Psoas muscle (tissue), 8 donors: ENCODE measurements around the gene RPL37. TPM values are rescaled to one million over a fixed set of nuclear protein-coding genes. Genes with fewer than 3 reads are reported as not detected.
"Not testable (repeated sequence)": the region's sequence is repeated elsewhere in the genome, so short reads cannot be mapped to it uniquely, and the experiment has no call there.

ENCODE experiments used
- ATAC-seq, 4 donors: fragments of 200-7000 bp; cut with Tn5 transposase; one replicate each; pipeline ENCODE4 v1.9.1; 2020; ENCODE audit warnings: moderate library complexity in 3 of 4, mild to moderate bottlenecking in 2 of 4
- DNase-seq, 2 donors: peaks; one replicate each; pipeline ENCODE4 v3.0.0-alpha.2; 2020
- H3K27ac ChIP-seq: fragments of 200-600 bp; one replicate; pipeline ENCODE4 v1.8.0; 2022
- H3K27me3 ChIP-seq, 3 donors: fragments of 200-600 bp in 1 of 3; one replicate each; pipeline versions ENCODE4 v1.6.1 to v1.8.0; 2013 to 2022; ENCODE audit warnings: low read length in 2 of 3, mild to moderate bottlenecking in 2 of 3, moderate library complexity in 1 of 3; ENCODE audit not compliant: insufficient read depth in 3 of 3
- H3K36me3 ChIP-seq, 2 donors: fragments of 200-600 bp in 1 of 2; one replicate each; pipeline versions ENCODE4 v1.6.1 to v1.8.0; 2013 to 2022; ENCODE audit warnings: low read depth in 1 of 2, mild to moderate bottlenecking in 1 of 2, moderate library complexity in 1 of 2; ENCODE audit not compliant: insufficient read depth in 1 of 2
- H3K4me1 ChIP-seq: fragments of 200-600 bp; one replicate; pipeline ENCODE4 v1.8.0; 2022
- H3K4me3 ChIP-seq: fragments of 200-600 bp; one replicate; pipeline ENCODE4 v1.8.0; 2022; ENCODE audit warnings: mild to moderate bottlenecking
- H3K9me3 ChIP-seq: fragments of 200-600 bp; one replicate; pipeline ENCODE4 v1.8.0; 2022
- CTCF ChIP-seq: fragments of 200-600 bp; IDR thresholded peaks from one replicate; pipeline ENCODE4 v1.8.0; 2022; ENCODE audit warnings: antibody characterized with exemption
- WGBS, 3 donors: extraction: QIAGEN DNeasy Blood & Tissue Kit; methylation state at CpG; one replicate each; pipeline versions ENCODE4 v1.1.6 to v1.1.7; 2013; 5-methylcytosine and 5-hydroxymethylcytosine counted together
- intact Hi-C, 2 donors: fragments of 100-400 bp; cut with DNase I; formaldehyde crosslinking; loops; one replicate each; pipeline versions ENCODE4 v1.11.0 to v1.14.2; 2022
- polyA plus RNA-seq, 3 donors: library from polyadenylated mRNA; stranded (reverse); fragments of 200-250 nt; gene quantifications; one replicate each; pipeline ENCODE4 v1.2.3, GENCODE V29; 2013
- total RNA-seq, 4 donors: library from RNA; stranded (reverse); fragmentation: NEBNext Ultra II Directional in 2 of 4; extraction: Animal tissue kit (Norgen Biotek cat#: 25700) in 2 of 4; gene quantifications; one replicate each; pipeline versions ENCODE4 v1.2.1 to v1.2.4, GENCODE V29; 2021 to 2023
- donor health status: healthy with polysubstance abuse.
- donor health status: DM: no; HTN: no; CAD: no; lungs with moderate emphysema.
- donor health status: Bipolar disorder and iron deficiency.
- donor health status: healthy.
- donor health status: DM: yes; HTN: yes; CAD: no.
- donor health status: DM: no; HTN: no; CAD: no.
- donor health status: DM: no; HTN: no; CAD: no.
- donor health status: DM: yes; HTN: yes; CAD: no.

Gene RPL37
- total and polyA plus RNA-seq, 7 donors: 737 to 2,293 (median 991) TPM

- Histone ChIP-seq H3K4me1 (peaks cover 12% of the 10 kb centered on the region), H3K27ac (peak within 1 kb of the TSS; percentile 79), H3K27me3 (no peaks in the 10 kb centered on the region), H3K36me3 (no peaks in the 10 kb centered on the region), H3K4me3 (peak within 1 kb of the TSS; percentile 89), H3K9me3 (no peaks in the 10 kb centered on the region)
- peak; percentile 73 for TF ChIP-seq CTCF
- DNase-seq: peak; percentile 93 to 95
- 1% methylated on average over 51 to 70 of the region's 70 CpGs for WGBS, 3 donors
- intact Hi-C loops: no loop called here
- ATAC-seq: peak; percentile 96 to 98 (median 97)
These were observed 36.8 kb downstream of the RPL37 start, which contains the start of gene PRKAA1 for GRCh38 chr5:40798012-40798800. Gene PRKAA1, minus strand, starts transcription at chr5:40798374. Its CDS starts 185 bp downstream, at chr5:40798189.

GRCh38 chr5:40797273-40798011 is 37.6 kb downstream of the RPL37 start:
- ATAC-seq (peak; percentile 72 to 80 (median 72)), DNase-seq (peak; percentile 78 to 85)
- TF ChIP-seq CTCF: no peak
- intact Hi-C loops: loop anchor here in 1 of 2 donors (1.0 kb wide), 1 partner anchor 38 kb away; the partner anchor contains the start of gene RPL37
- Histone ChIP-seq H3K4me3 (peak overlapping the region; percentile 89), H3K27ac (peak overlapping the region; percentile 79), H3K4me1 (peaks cover 12% of the 10 kb centered on the region), H3K9me3 (no peaks in the 10 kb centered on the region), H3K27me3 (no peaks in the 10 kb centered on the region), H3K36me3 (no peaks in the 10 kb centered on the region)
- 1% methylated on average over 41 to 56 of the region's 56 CpGs for whole genome bisulfite sequencing, 3 donors

GRCh38 chr5:40796487-40796889 is 38.5 kb downstream of the RPL37 start:
- ATAC-seq: no peak
- Histone ChIP-seq H3K4me3 (peak overlapping the region; percentile 89), H3K27me3 (no peaks in the 10 kb centered on the region), H3K36me3 (no peaks in the 10 kb centered on the region), H3K9me3 (no peaks in the 10 kb centered on the region), H3K27ac (peak overlapping the region; percentile 79), H3K4me1 (peaks cover 19% of the 10 kb centered on the region)
- DNase-seq: no peak
- intact Hi-C loops: no loop called here
- TF ChIP-seq CTCF: no peak
- 42 to 60% (median 48%) methylated on average over 3 of the region's 3 CpGs for WGBS, 3 donors

- peaks cover 23% of the 10 kb centered on the region for H3K4me1 ChIP-seq
- H3K27ac ChIP-seq, H3K36me3 ChIP-seq, DNase-seq, H3K4me3 ChIP-seq, H3K27me3 ChIP-seq, H3K9me3 ChIP-seq, ATAC-seq, intact Hi-C loops: not testable (repeated sequence)
- 94 to 96% (median 96%) methylated on average over 3 of the region's 3 CpGs for WGBS, 3 donors
These were observed 40.1 kb downstream of the RPL37 start for GRCh38 chr5:40794877-40795276.

GRCh38 chr5:40794340-40794739 is 40.7 kb downstream of the RPL37 start:
- ATAC-seq, H3K27me3 ChIP-seq, intact Hi-C loops, H3K9me3 ChIP-seq, H3K27ac ChIP-seq, H3K36me3 ChIP-seq, H3K4me3 ChIP-seq, DNase-seq: not testable (repeated sequence)
- peaks cover 26% of the 10 kb centered on the region for H3K4me1 ChIP-seq

- intact Hi-C loops: not testable (repeated sequence)
- WGBS, 3 donors: 94 to 98% (median 95%) methylated on average over 10 of the region's 10 CpGs
- H3K4me1 ChIP-seq: peaks cover 30% of the 10 kb centered on the region
These were observed 42.3 kb downstream of the RPL37 start for GRCh38 chr5:40792691-40793090.

More at GRCh38 chr5:40792691-40793090, 42.3 kb downstream of the RPL37 start:
- not testable (repeated sequence) for H3K9me3 ChIP-seq, H3K36me3 ChIP-seq, DNase-seq, H3K27ac ChIP-seq, H3K27me3 ChIP-seq, H3K4me3 ChIP-seq, ATAC-seq
